ENCODE results near the gene RBP7. TPM values are rescaled to one million over a fixed set of nuclear protein-coding genes. Genes with fewer than 3 reads are reported as not detected.

The RBP7 gene
- polyA plus RNA-seq, 1 donor (not counting 4 experiments of a cell fraction or from before 2014, with no cell fraction given), result 1.1 TPM

GRCh38 chr1:9992910-9993309 is 4.1 kb upstream of the RBP7 start:
- no peaks in the 10 kb centered on the region for H3K79me2 ChIP-seq (ENCODE audit: control insufficient read depth, insufficient read depth, low read length)
- dilution Hi-C loops (cut with MboI; ENCODE audit: extremely low pct_ligation_motif_present, low sequenced_read_pairs), result no loop called here
- H2AFZ ChIP-seq (ENCODE audit: control insufficient read depth, low read length), result no peak overlapping the region
- H3K27ac ChIP-seq (ENCODE audit: control insufficient read depth, insufficient read depth, low read length), result no peak overlapping the region
- H3K4me2 ChIP-seq (ENCODE audit: control insufficient read depth, extremely low read depth, insufficient read depth, low read depth, low read length), result no peak overlapping the region
- H4K20me1 ChIP-seq (ENCODE audit: control insufficient read depth, extremely low read depth, insufficient read depth, low read length), result no peaks in the 10 kb centered on the region
- no peak overlapping the region for H3K4me3 ChIP-seq (ENCODE audit: control insufficient read depth in 2 of 3, extremely low read depth in 1 of 3, insufficient read depth in 2 of 3, low read depth in 1 of 3, low read length in 3 of 3)
- DNase-seq (ENCODE audit: low read depth, low spot score) (no peak), FAIRE-seq (no peak)
- no peak overlapping the region for H3K9ac ChIP-seq (ENCODE audit: control insufficient read depth, extremely low read depth, insufficient read depth, low read length)
- peaks cover 12% of the 10 kb centered on the region for H3K27me3 ChIP-seq (ENCODE audit: control insufficient read depth, extremely low read depth, insufficient read depth, low read length)
- TF ChIP-seq EZH2 (IDR thresholded peaks at IDR 0.05; ENCODE audit: low read length), result no peak
- TF ChIP-seq, protein P1, sequence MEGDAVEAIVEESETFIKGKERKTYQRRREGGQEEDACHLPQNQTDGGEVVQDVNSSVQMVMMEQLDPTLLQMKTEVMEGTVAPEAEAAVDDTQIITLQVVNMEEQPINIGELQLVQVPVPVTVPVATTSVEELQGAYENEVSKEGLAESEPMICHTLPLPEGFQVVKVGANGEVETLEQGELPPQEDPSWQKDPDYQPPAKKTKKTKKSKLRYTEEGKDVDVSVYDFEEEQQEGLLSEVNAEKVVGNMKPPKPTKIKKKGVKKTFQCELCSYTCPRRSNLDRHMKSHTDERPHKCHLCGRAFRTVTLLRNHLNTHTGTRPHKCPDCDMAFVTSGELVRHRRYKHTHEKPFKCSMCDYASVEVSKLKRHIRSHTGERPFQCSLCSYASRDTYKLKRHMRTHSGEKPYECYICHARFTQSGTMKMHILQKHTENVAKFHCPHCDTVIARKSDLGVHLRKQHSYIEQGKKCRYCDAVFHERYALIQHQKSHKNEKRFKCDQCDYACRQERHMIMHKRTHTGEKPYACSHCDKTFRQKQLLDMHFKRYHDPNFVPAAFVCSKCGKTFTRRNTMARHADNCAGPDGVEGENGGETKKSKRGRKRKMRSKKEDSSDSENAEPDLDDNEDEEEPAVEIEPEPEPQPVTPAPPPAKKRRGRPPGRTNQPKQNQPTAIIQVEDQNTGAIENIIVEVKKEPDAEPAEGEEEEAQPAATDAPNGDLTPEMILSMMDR (optimal IDR thresholded peaks at IDR 0.05 in 1 of 3, IDR thresholded peaks at IDR 0.05 in 1 of 3, conservative IDR thresholded peaks at IDR 0.05 in 1 of 3; ENCODE audit: extremely low read depth in 1 of 3, insufficient read depth in 2 of 3, low read length in 3 of 3), result no peak
- peaks cover 2% of the 10 kb centered on the region for H3K4me1 ChIP-seq (ENCODE audit: control insufficient read depth, extremely low read depth, insufficient read depth, low read length)
- H3K36me3 ChIP-seq (ENCODE audit: control insufficient read depth in 2 of 2, extremely low read depth in 1 of 2, insufficient read depth in 2 of 2, low read length in 2 of 2), result no peaks in the 10 kb centered on the region
- no peaks in the 10 kb centered on the region for H3K9me3 ChIP-seq (ENCODE audit: control insufficient read depth, low read depth, low read length)
- no peaks in the 10 kb centered on the region for H3K9me1 ChIP-seq (ENCODE audit: control insufficient read depth, extremely low read depth, insufficient read depth, low read length)

- H4K20me1 ChIP-seq (ENCODE audit: control insufficient read depth, extremely low read depth, insufficient read depth, low read length), result no peaks in the 10 kb centered on the region
- no peaks in the 10 kb centered on the region for H3K9me3 ChIP-seq (ENCODE audit: control insufficient read depth, low read depth, low read length)
- H3K4me2 ChIP-seq (ENCODE audit: control insufficient read depth, extremely low read depth, insufficient read depth, low read depth, low read length), result no peak overlapping the region
- TF ChIP-seq, protein P1 (optimal IDR thresholded peaks at IDR 0.05 in 1 of 3, IDR thresholded peaks at IDR 0.05 in 1 of 3, conservative IDR thresholded peaks at IDR 0.05 in 1 of 3; ENCODE audit: extremely low read depth in 1 of 3, insufficient read depth in 2 of 3, low read length in 3 of 3), result no peak
- no peak for TF ChIP-seq EZH2 (IDR thresholded peaks at IDR 0.05; ENCODE audit: low read length)
- no peak overlapping the region for H3K4me3 ChIP-seq (ENCODE audit: control insufficient read depth in 2 of 3, extremely low read depth in 1 of 3, insufficient read depth in 2 of 3, low read depth in 1 of 3, low read length in 3 of 3)
- dilution Hi-C loops (cut with MboI; ENCODE audit: extremely low pct_ligation_motif_present, low sequenced_read_pairs), result no loop called here
- no peaks in the 10 kb centered on the region for H3K36me3 ChIP-seq (ENCODE audit: control insufficient read depth in 2 of 2, extremely low read depth in 1 of 2, insufficient read depth in 2 of 2, low read length in 2 of 2)
- H3K79me2 ChIP-seq (ENCODE audit: control insufficient read depth, insufficient read depth, low read length), result no peaks in the 10 kb centered on the region
- peaks cover 2% of the 10 kb centered on the region for H3K4me1 ChIP-seq (ENCODE audit: control insufficient read depth, extremely low read depth, insufficient read depth, low read length)
- H3K27me3 ChIP-seq (ENCODE audit: control insufficient read depth, extremely low read depth, insufficient read depth, low read length), result peaks cover 19% of the 10 kb centered on the region
- DNase-seq (ENCODE audit: low read depth, low spot score) (no peak), FAIRE-seq (no peak)
- no peak overlapping the region for H3K27ac ChIP-seq (ENCODE audit: control insufficient read depth, insufficient read depth, low read length)
- no peak overlapping the region for H3K9ac ChIP-seq (ENCODE audit: control insufficient read depth, extremely low read depth, insufficient read depth, low read length)
- no peak overlapping the region for H2AFZ ChIP-seq (ENCODE audit: control insufficient read depth, low read length)
- no peaks in the 10 kb centered on the region for H3K9me1 ChIP-seq (ENCODE audit: control insufficient read depth, extremely low read depth, insufficient read depth, low read length)
These were observed 3.4 kb upstream of the RBP7 start for GRCh38 chr1:9993561-9994075.
